ENCODE data around the gene HS2ST1.

HS2ST1 gene

DNA sequence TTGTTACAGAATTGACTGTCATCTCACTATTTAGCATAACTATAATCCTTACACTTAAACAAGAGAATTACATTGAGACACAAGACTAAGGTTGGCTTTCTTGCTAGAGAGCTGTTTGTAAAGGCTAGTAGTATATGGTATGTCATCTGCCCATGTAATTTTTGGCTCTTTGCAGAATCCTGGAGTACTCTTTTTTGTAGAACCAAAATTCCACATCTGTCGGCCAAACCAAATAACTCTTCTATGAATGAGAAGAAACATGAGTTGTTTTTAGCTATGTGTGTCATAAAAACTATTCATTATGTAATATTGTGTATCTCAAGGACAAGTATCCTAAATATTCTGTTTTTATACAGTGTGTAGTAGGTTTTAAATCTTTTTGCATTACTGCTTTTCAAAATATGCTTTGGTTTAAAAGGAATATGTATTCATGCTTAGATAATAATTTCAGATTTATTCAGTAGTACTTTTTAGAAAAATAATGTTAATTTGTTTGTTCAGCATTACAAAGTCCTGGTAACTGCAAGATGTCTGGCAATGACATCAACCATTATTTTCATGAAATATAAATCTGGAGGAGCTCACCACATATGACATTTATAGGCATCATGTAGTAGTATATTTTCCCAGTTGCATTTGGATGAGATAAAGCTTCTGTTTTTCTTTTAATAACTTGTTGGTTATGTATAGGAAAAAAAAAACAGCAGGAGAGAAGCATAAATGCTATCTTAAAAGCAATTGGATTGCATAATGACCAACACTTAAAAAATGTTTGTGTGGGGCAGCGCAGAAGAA, 159.8 kb downstream of the HS2ST1 start:
- no peak for DNase-seq

GRCh38 chr1:87077959-87078639, 163.7 kb downstream of the HS2ST1 start:
- no peak for DNase-seq

DNA sequence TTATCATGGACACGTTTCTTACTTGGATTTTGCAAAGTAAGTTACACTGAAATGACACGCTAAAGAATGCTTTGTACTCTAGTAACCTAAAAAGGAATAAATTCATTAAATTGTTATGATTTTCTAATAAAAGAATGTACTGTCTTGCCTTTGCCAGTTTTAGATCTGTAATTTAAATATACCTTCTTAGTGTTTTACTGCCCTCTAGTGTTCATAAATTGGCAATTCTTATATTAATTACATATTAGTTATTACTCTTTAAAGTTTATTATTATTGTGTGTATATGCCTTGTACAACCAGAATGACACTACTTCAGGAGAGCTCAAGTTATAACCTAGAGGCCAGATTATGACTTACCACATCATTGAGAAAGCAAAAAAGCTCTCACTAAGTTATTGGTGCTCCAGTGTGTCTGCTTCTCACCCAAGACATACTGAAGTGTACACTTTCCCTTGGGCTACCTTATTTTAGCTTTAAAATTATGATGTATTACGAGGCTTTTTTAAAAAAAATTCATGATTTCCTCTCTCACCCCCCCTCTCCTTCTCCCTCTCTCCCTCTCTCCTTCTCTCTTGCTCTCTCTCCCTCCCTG, 169.9 kb downstream of the HS2ST1 start:
- peak; percentile 0 to 39 for DNase-seq

DNA sequence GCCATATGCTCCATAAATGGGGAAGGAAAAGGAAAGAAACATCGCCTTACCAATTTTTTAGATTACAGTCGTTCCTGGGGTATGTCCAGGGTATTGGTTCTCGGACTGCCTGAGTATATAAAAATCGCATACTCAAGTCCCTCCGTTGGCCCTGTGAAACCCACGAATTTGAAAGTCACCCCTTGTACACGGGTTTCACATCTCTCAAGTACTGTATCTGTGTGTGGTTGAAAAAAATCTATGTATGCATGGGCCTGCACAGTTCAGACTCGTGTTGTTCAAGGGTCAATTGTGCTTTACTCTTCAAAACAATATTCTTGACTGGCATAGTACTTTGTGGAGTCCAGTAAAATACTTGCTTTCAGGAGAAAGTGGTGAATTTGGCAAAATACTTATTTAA, 171.7 kb downstream of the HS2ST1 start:
- DNase-seq: no peak

DNA sequence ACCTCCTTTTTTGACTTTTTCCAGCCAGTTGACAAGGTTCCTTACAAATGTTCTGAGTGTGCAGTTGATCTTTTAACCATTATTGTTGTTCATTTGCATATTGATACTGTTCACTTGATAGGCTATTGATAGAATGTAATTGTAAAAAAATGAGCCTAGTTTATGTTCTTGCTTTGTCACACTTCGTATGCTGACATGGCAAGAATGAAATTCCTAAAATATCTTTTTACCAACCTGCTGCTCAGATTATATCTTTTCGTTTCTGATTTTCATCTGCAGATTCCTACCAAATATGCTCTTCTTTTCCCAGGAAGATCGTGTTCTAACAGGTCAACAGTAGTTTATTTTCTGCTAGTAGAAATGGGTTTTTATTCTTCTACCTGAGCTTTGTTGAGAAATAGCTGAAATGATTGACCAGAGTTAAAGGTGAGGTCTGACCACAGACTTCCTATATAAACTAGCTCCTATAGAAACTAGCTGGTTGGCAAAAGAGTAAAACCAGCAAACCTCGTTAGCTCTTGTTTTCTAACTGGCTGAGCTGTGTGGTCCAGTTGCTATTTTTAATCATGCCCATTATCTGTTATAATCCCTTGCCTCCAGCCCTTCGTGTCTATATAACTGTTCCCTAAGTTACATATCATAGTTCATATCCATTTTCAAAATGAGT, 174.8 kb downstream of the HS2ST1 start:
- DNase-seq: no peak

GRCh38 chr1:87089823-87090222, 175.4 kb downstream of the HS2ST1 start:
- no peak for DNase-seq

- DNase-seq: no peak
These were observed 177.0 kb downstream of the HS2ST1 start for GRCh38 chr1:87091425-87091824.

DNA sequence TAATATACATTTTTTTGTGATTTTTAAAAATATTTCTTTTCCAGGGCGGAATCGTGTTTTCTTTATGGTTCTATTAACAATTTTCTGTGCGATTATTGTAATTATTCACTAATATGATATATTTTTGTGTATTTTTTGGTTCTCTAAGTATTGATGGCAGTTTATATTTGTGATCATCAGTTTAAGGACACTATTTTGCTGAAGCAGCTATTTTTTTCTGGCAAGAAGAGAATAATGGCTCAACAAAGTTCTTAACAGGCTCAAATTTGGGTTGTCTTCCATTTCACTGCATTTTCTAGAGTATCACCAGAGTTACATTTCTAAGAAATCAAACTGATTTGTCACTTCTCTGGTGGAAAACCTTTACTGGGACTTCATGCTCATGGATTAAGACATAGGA, 178.4 kb downstream of the HS2ST1 start:
- no peak for DNase-seq

DNA sequence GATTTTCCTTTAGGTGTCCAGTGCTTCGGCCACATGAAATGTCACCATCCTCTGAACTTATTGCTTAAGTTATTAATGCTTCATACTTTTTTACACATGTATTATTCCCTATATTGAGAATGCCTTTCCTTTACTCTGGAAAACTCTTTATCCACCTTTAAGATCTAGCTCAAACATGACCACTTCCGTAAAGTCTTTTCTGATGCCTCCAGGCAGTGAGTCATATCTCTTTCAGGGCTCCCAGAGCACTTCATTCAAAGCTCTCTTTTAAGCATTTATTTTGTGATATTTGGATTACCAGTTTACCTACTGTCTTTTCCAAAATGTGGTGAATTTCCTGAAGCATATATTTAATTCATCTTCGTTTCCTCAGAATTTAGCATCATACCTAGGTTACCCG, 178.9 kb downstream of the HS2ST1 start:
- no peak for DNase-seq

DNA sequence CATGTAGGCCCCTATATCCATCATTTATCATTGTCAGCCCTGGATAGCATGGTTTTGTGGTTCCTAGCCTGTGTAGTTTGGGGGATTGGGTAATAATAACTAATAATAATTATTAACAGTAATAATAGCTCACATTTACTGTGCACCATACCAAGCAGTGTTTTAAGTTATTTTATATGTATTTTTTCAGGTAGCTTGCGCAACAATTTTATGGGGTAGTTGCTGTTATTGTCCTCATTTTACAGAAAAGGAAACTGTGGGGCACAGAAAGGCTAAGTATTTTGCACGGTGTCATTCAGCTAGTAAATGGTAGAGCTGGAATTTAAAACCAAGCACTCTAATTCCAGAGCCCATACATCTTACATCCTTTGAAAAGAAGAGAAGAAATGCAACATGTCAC, 179.8 kb downstream of the HS2ST1 start:
- DNase-seq: no peak

- DNase-seq: no peak
These were observed 185.8 kb downstream of the HS2ST1 start for GRCh38 chr1:87100271-87100670.

DNA sequence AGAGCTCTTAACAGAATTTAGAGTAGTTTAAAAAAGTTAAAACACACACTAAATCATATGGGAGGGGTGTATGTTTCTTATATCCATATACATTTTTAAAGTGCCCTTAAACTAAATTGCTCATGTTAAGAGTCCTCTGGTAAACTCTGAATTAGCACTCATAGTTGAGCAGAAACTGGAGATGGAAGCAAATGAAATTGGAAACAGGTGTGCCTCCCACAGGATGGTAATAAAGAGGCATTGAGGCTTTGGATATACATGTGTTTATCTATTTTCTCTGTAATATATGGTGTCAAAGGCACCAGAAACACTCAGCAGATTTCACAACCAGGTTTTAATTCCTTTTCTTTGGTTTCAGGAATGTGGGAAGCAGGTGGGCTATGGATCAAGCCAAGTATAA, 188.6 kb downstream of the HS2ST1 start:
- no peak for DNase-seq

DNA sequence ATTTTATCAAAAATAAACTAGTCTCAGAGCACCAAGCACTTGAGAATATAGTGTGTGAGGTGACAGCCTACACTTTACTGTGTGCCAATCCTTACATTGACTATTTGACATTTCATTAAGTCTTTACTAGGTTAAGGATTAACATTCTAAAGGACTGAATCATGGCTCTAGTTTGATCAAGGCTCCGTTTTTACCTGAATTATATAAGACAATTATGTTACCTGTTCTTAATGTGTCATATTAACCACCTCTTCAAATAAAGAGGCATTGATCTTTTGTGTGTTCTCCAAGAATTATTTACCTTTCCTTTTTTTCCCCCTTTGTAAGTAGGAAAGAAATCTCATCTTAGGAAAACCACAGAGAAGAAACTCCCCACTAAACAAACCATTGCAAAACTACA, 189.7 kb downstream of the HS2ST1 start:
- DNase-seq: no peak

- no peak for DNase-seq
These were observed 190.5 kb downstream of the HS2ST1 start for GRCh38 chr1:87104945-87105344.

GRCh38 chr1:87106144-87106543, 191.7 kb downstream of the HS2ST1 start:
- DNase-seq: no peak

GRCh38 chr1:87106867-87107266, 192.4 kb downstream of the HS2ST1 start:
- DNase-seq: no peak

GRCh38 chr1:87108228-87108627, 193.8 kb downstream of the HS2ST1 start:
- no peak for DNase-seq

GRCh38 chr1:87108814-87109411, 194.5 kb downstream of the HS2ST1 start:
- DNase-seq: peak; percentile 9 to 60

DNA sequence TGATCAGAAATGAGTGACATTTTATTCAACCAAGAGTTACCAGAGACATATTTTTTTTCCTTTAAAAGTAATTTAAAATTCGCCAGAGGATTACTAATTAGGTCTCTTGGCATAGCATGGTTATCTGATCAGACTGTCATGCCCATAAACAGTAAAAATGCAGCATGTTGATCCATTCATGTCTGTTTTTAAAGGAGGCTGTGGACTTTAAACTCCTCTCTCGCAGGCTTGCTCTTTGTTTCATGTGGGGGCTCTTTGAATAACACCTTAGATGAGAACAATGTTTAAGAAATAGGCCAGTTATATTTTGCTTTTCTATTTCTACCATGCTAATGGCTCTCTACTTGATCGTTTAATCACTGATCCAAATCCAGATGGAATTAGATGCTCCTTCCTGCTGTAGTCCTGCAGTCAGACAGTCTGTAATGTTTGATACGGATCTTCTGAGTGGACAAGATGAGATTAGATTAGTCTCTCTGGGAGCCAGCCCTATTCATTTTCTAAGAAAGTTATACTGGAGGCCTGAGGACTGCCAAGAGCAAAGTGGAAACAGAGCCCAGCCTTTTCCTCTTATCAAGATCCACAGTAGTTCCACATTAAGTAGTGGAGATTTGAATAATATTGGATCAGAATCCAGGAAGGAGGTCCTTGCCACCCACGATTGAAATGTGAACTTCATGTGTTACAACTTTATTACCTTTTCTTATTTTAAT, 197.4 kb downstream of the HS2ST1 start:
- peak in 1 of 2 experiments; percentile 7 for DNase-seq

- no peak for DNase-seq
These were observed 198.9 kb downstream of the HS2ST1 start for GRCh38 chr1:87113313-87113712.

GRCh38 chr1:87115317-87115890, 201.0 kb downstream of the HS2ST1 start:
- peak; percentile 28 to 55 for DNase-seq

GRCh38 chr1:87115891-87116290, 201.5 kb downstream of the HS2ST1 start:
- DNase-seq: no peak

Data from NCI-H524 (cell line).